ENCODE measurements around the gene DCDC1.

The DCDC1 gene

GRCh38 chr11:31107649-31108048 is 261.9 kb downstream of the DCDC1 start:
- no peak for DNase-seq (ENCODE audit: extremely low read depth in 1 of 2, low read depth in 1 of 2)

GRCh38 chr11:31106968-31107576 is 262.5 kb downstream of the DCDC1 start:
- peak in 1 of 2 donors; percentile 13 for DNase-seq (ENCODE audit: extremely low read depth in 1 of 2, low read depth in 1 of 2)

- no peak for DNase-seq (ENCODE audit: extremely low read depth in 1 of 2, low read depth in 1 of 2)
Observed at GRCh38 chr11:31106326-31106725, 263.2 kb downstream of the DCDC1 start.

GRCh38 chr11:31102875-31103274 is 266.7 kb downstream of the DCDC1 start:
- no peak for DNase-seq (ENCODE audit: extremely low read depth in 1 of 2, low read depth in 1 of 2)

GRCh38 chr11:31102316-31102715 is 267.2 kb downstream of the DCDC1 start:
- no peak for DNase-seq (ENCODE audit: extremely low read depth in 1 of 2, low read depth in 1 of 2)

DNA sequence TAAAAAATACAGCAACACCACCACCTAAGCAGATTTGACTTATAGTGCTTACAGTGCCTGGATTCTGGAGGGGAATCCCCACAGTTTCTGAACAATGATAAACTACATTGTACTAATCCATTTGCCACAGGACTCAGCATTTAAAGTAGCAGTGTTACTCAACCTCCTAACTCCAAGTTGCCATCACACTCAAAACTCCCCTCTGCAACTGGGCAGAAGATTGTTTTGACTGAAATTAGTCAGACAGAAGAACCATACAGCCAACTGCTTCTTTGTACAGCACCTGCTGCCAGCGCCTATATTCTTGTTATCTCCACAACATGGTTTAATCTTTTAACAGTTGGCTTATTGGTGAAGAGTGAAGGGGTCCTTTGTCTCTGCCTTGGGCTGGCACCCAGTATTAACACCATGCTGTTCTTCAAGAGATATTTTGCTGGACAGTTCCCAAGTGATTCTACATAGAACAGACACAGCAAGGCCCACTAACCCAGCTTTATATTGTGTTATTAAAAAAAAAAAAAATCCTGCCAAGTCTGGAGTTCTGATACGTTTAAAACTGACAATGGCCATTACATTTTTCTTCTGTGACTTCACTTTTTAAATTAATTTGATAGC is 273.2 kb downstream of the DCDC1 start:
- DNase-seq (ENCODE audit: extremely low read depth in 1 of 2, low read depth in 1 of 2): no peak

DNA sequence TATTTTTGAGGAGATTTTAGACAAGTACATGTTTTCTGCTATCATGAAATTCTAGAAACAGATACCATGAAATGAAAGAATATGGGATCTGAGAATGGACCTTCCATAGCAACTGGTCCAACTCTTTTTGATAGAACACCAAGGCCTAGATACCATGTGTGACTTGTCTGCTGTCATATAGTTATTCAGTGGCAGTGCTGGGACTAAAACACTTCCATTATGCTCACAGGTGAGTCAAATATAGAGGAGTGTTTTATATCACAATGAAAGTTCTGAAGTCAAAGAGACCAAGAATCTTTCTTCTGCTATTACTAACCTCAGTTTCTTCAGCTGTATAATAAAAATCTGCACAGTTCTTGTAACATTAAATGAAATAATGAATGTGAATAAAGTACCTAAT is 276.9 kb downstream of the DCDC1 start:
- DNase-seq (ENCODE audit: extremely low read depth in 1 of 2, low read depth in 1 of 2): no peak

DNA sequence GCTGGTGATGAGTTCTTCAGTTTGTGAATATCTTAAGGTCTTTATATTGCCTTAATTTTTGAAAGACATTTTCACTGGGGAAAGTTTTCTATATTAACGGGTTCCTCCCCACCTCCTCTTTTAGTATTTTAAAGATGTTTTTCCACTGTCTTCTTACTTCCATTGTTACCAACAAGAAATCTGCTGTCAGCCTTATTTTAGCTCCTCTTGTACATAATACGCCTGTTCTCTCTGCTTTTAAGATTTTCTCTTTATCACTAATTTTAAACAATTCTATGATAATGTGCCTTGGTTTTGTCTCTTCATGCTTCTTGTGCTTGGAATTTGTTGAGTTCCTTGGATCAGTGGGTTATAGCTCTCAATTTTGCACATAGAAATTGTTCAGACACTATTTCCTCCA is 280.4 kb downstream of the DCDC1 start:
- DNase-seq (ENCODE audit: extremely low read depth in 1 of 2, low read depth in 1 of 2): no peak

DNA sequence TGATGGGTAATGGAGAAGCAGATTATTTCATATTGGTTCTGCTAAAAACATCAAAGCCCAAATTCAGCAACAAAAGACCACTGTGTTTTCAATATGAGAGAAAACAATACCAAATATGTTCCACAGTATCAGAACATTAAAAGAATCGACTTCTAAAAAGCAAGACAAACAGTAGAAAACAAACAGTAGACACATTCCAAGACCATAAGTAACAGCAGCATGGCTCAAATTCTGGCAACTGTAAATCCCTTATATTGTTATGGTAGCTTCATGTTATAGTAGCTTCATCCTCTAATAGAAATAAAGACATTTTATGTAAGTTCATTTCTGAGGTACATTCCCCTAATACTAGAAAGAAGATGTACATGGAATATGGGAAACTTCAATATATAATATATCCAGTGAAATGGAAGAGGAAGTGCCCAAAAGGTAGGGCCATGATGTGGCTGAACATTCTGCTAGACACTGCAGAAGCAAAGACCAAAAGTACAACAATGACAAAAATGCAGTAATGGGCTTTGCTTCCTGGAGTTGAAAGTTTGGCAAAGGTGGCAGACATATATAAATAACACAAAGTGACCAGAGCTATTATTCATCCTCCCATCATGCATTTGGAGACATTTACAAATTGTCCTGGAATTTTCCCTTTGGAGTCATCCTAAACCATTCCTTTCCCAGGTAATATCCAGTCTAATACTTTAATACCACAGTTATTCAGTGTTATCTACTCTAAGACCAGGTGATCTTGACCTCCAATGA is 299.9 kb downstream of the DCDC1 start:
- no peak for DNase-seq (ENCODE audit: extremely low read depth in 1 of 2, low read depth in 1 of 2)

DNA sequence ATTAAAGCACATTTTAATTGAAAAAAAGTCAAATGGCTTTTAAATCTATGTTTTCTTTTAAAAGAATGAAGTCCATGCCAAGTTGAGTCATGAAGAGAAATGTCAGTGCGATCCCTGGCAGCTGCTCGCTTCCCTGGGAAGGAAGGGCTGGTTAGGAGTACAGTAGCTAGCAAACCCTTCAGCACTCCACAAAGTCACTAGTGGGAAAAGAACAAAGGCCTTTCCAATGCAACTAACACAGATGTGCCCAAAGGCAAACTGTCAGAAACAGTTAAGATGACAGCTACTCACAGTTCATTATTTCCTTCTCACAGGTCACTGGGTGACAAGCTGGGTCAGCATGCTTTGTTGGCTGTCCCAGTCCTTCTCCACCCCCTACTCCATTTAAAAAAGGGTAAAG is 308.7 kb downstream of the DCDC1 start:
- DNase-seq (ENCODE audit: extremely low read depth in 1 of 2, low read depth in 1 of 2): no peak

GRCh38 chr11:31059529-31059928 is 310.0 kb downstream of the DCDC1 start:
- DNase-seq (ENCODE audit: extremely low read depth in 1 of 2, low read depth in 1 of 2): no peak

DNA sequence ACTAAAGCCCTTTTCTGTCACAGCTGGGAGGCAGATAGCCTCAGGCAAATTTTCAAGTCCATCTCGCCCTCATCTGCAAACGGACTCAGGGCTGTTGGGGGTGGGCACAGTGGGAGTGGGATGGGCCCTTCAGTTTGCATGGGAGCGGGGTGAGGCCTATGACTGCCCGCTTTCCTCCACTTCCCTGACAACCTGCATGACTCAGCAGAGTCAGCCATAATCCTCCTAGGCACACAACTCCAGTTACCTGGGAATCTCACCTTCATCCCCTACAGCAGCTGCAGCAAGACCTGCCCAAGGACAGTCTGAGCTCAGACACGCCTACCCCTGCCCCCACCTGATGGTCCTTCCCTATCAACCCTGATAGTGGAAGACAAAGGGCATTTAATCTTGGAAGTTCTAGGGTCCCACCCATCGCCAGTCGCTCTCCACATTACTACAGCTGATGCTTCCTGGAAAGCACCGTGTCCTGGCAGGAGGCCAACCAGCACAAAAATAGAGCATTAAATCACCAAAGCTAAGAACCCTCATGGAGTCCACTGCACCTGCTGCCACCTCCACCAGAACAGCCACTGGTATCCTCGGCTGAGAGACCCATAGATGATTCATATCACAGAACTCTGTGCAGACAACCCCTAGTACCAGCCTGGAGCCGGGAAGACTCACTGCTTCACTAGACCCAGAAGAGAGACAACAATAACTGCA is 319.3 kb downstream of the DCDC1 start:
- no peak for DNase-seq (ENCODE audit: extremely low read depth in 1 of 2, low read depth in 1 of 2)

- no peak for DNase-seq (ENCODE audit: extremely low read depth in 1 of 2, low read depth in 1 of 2)
Observed at GRCh38 chr11:31045335-31045734, 324.2 kb downstream of the DCDC1 start.

DNA sequence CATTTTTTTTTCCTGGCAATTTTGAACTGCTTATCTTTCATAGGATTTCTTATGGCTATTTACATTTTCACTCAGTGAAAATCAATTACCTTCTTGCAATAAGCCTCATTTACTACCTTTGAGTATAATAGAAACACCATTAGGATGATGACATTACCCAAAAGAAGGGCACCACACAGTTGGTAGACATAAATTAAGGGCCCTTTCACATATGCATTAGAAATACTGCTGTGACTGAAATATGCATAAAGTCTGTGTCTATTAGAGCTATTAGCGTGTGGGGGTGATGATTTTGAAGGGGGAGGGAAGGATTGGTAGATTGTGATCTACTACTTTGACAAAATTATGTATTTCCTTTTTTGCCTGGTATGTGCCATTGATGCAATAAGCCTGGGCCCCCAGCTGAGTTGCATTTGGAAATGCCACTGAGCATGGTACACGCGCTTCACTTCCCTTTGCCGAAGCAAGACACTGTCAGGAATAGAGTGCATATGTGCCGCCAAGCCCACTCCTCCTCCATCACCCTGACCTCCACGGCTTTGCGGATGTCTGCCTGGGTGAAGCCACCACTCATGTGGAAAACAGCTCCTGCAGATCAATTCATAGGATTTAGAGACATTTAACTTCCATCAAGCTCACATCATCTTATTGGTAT is 339.3 kb downstream of the DCDC1 start:
- no peak for DNase-seq (ENCODE audit: extremely low read depth in 1 of 2, low read depth in 1 of 2)

DNA sequence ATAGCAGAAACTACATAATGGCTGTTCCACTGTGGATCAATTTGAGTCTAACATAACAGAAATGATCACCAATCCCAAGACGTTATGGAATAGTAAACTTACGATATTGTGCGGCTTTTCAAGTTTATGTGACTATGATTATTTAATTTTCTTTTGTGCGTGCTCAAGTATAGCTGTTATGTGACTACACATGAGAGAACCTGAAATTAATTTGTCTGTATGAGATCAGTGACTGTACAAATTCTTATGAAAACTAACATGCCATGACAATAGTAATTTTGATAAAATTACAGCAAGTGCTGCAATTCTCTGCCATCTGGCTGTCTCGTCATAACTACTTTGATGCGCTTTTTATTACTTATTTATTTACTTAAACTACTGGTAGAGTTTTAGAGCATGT is 343.2 kb downstream of the DCDC1 start:
- no peak for DNase-seq (ENCODE audit: extremely low read depth in 1 of 2, low read depth in 1 of 2)

GRCh38 chr11:31022080-31022479 is 347.5 kb downstream of the DCDC1 start:
- no peak for DNase-seq (ENCODE audit: extremely low read depth in 1 of 2, low read depth in 1 of 2)

GRCh38 chr11:31019786-31020185 is 349.8 kb downstream of the DCDC1 start:
- DNase-seq (ENCODE audit: extremely low read depth in 1 of 2, low read depth in 1 of 2): no peak

GRCh38 chr11:31005202-31005601 is 364.3 kb downstream of the DCDC1 start:
- DNase-seq (ENCODE audit: extremely low read depth in 1 of 2, low read depth in 1 of 2): no peak

DNA sequence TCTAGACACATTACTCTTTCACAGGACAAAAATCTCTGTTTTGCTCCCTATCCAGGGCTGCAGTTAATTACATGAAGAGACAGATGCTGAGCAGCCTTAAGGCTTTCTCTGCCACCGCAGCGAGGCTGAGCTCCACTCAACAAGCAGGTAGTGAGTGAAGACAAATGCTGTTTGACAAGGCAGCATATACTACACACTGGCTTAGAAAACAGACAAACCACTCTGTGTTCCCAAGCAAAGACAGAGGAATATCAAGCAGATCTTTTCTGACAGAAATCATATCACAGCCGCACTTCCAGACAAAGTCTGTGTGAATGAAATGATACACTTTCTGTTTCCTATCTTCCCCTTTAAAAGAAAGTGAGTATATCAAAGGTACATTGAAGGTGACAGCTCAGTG is 368.1 kb downstream of the DCDC1 start:
- no peak for DNase-seq (ENCODE audit: extremely low read depth in 1 of 2, low read depth in 1 of 2)

- no peak for DNase-seq (ENCODE audit: extremely low read depth in 1 of 2, low read depth in 1 of 2)
Observed at GRCh38 chr11:31000381-31000780, 369.2 kb downstream of the DCDC1 start.

DNA sequence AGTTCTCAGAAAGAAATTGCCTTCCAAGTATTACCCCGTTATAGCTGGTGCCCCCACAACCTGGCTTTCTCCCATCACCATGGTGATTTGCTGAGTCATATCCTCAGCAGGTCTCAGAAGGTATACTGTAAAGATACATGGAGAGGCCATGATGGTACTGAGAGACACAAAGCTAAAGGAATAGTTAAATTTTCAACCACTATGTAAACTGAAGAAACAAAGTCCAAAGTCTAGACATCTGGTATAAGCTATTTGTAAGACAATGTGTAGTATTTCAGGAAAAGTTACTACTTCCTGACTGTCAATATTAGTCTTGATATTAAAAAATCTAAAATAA is 377.1 kb downstream of the DCDC1 start:
- DNase-seq (ENCODE audit: extremely low read depth in 1 of 2, low read depth in 1 of 2): no peak
